Liver (tissue), 9 donors: Measurements from ENCODE around the gene DSEL. TPM values are rescaled to one million over a fixed set of nuclear protein-coding genes. Genes with fewer than 3 reads are reported as not detected.

Experiments
- DNase-seq: peaks from one replicate; pipeline ENCODE4 v3.0.0-alpha.2; 2017; ENCODE audit warnings: low spot score
- H3K27ac ChIP-seq, 2 donors: one replicate each; pipeline ENCODE4 v1.7.0; 2013; ENCODE audit warnings: inconsistent platforms in 2 of 2, low read length in 2 of 2, control low read depth in 1 of 2, low read depth in 1 of 2, mild to moderate bottlenecking in 1 of 2
- H3K27me3 ChIP-seq, 4 donors: one replicate each; pipeline versions ENCODE4 v1.6.1 to v1.7.0; 2013; ENCODE audit warnings: low read length in 3 of 4, inconsistent platforms in 1 of 4, mild to moderate bottlenecking in 1 of 4, moderate library complexity in 1 of 4; ENCODE audit not compliant: control insufficient read depth in 4 of 4, insufficient read depth in 4 of 4
- H3K36me3 ChIP-seq, 4 donors: one replicate each; pipeline versions ENCODE4 v1.6.1 to v1.7.0; 2013; ENCODE audit warnings: low read length in 3 of 4, mild to moderate bottlenecking in 3 of 4, low read depth in 1 of 4, moderate library complexity in 1 of 4; ENCODE audit not compliant: control insufficient read depth in 4 of 4, insufficient read depth in 3 of 4
- H3K4me1 ChIP-seq, 4 donors: one replicate each; pipeline versions ENCODE4 v1.6.1 to v1.7.0; 2013; ENCODE audit warnings: low read length in 3 of 4, mild to moderate bottlenecking in 3 of 4, moderate library complexity in 1 of 4; ENCODE audit not compliant: control insufficient read depth in 4 of 4, insufficient read depth in 4 of 4
- H3K4me3 ChIP-seq, 3 donors: one replicate each; pipeline versions ENCODE4 v1.6.1 to v1.7.0; 2013; ENCODE audit warnings: low read length in 3 of 3, control low read depth in 1 of 3, low read depth in 1 of 3, mild to moderate bottlenecking in 1 of 3
- H3K9ac ChIP-seq, 2 donors: one replicate each; pipeline ENCODE4 v1.7.0; 2013; ENCODE audit warnings: low read length in 2 of 2, mild to moderate bottlenecking in 2 of 2, moderate library complexity in 2 of 2, control low read depth in 1 of 2, low read depth in 1 of 2
- H3K9me3 ChIP-seq, 4 donors: one replicate each; pipeline versions ENCODE4 v1.6.1 to v1.7.0; 2013; ENCODE audit warnings: low read length in 3 of 4; ENCODE audit not compliant: control insufficient read depth in 4 of 4
- ATF3 ChIP-seq: IDR thresholded peaks from 2 replicates; pipeline ENCODE4 v1.6.1; 2016; ENCODE audit warnings: antibody characterized with exemption
- EGR1 ChIP-seq, 2 donors: IDR thresholded peaks; 2 replicates each; pipeline ENCODE4 v1.6.1; 2016 to 2018; ENCODE audit warnings: antibody characterized with exemption in 2 of 2, low read depth in 2 of 2
- FOXA1 ChIP-seq: IDR thresholded peaks from 2 replicates; pipeline ENCODE4 v1.6.1; 2016; ENCODE audit warnings: antibody characterized with exemption
- FOXA2 ChIP-seq: IDR thresholded peaks from 2 replicates; pipeline ENCODE4 v1.6.1; 2016; ENCODE audit warnings: antibody characterized with exemption
- GABPA ChIP-seq, 2 donors: IDR thresholded peaks in 1 of 2; conservative IDR thresholded peaks in 1 of 2; 2 replicates each; pipeline ENCODE4 v1.6.1; 2016; ENCODE audit warnings: antibody characterized with exemption in 2 of 2, mild to moderate bottlenecking in 1 of 2, moderate library complexity in 1 of 2
- HNF4A ChIP-seq, 2 donors: conservative IDR thresholded peaks; 2 replicates each; pipeline ENCODE4 v1.6.1; 2016; ENCODE audit warnings: antibody characterized with exemption in 2 of 2, mild to moderate bottlenecking in 2 of 2
- HNF4G ChIP-seq: IDR thresholded peaks from 2 replicates; pipeline ENCODE4 v1.6.1; 2016; ENCODE audit warnings: antibody characterized with exemption
- JUND ChIP-seq, 2 donors: IDR thresholded peaks; 2 replicates each; pipeline ENCODE4 v1.6.1; 2016; ENCODE audit warnings: antibody characterized with exemption in 2 of 2
- NR2F2 ChIP-seq: IDR thresholded peaks from 2 replicates; pipeline ENCODE4 v1.6.1; 2016; ENCODE audit warnings: antibody characterized with exemption
- RAD21 ChIP-seq, 2 donors: IDR thresholded peaks; 2 replicates each; pipeline ENCODE4 v1.6.1; 2016; ENCODE audit warnings: antibody characterized with exemption in 2 of 2, mild to moderate bottlenecking in 2 of 2
- RXRA ChIP-seq, 2 donors: IDR thresholded peaks; 2 replicates each; pipeline ENCODE4 v1.6.1; 2017 to 2018; ENCODE audit warnings: antibody characterized with exemption in 2 of 2, mild to moderate bottlenecking in 1 of 2
- SP1 ChIP-seq: IDR thresholded peaks from 2 replicates; pipeline ENCODE4 v1.6.1; 2018; ENCODE audit warnings: antibody characterized with exemption, mild to moderate bottlenecking
- TAF1 ChIP-seq: conservative IDR thresholded peaks from 2 replicates; pipeline ENCODE4 v1.6.1; 2016; ENCODE audit warnings: antibody characterized with exemption, mild to moderate bottlenecking
- YY1 ChIP-seq: IDR thresholded peaks from 2 replicates; pipeline ENCODE4 v1.6.1; 2016; ENCODE audit warnings: antibody characterized with exemption, mild to moderate bottlenecking
- ZBTB33 ChIP-seq: IDR thresholded peaks from 2 replicates; pipeline ENCODE4 v1.6.1; 2016; ENCODE audit warnings: antibody characterized with exemption
- WGBS: extraction: QIAGEN DNeasy Blood & Tissue Kit; methylation state at CpG from one replicate; pipeline ENCODE4 v1.1.7; 2013; 5-methylcytosine and 5-hydroxymethylcytosine counted together
- polyA plus RNA-seq, 2 donors: library from polyadenylated mRNA; stranded (reverse) in 1 of 2; unstranded in 1 of 2; fragments of 200-250 nt in 1 of 2; fragments of >200 nt in 1 of 2; fragmentation: Nextera tagmentation in 1 of 2; extraction: Ambion mirVana in 1 of 2; gene quantifications; one replicate each; pipeline versions ENCODE4 v1.2.1 to v1.2.3, GENCODE V29; 2013 to 2015
- total RNA-seq, 2 donors: library from RNA; depleted of rRNA; stranded (reverse); fragments of >200 nt; gene quantifications; one replicate each; pipeline ENCODE4 v1.2.3, GENCODE V29; 2014
- TF ChIP-seq, protein P1 (sequence below): IDR thresholded peaks from 2 replicates; pipeline ENCODE4 v1.6.1; 2016; ENCODE audit warnings: antibody characterized with exemption
- TF ChIP-seq, protein P2 (sequence below): IDR thresholded peaks from 2 replicates; pipeline ENCODE4 v1.6.1; 2016; ENCODE audit warnings: antibody characterized with exemption, mild to moderate bottlenecking
- TF ChIP-seq, protein P3 (sequence below): fragments of 150-350 bp; IDR thresholded peaks from 2 replicates; pipeline ENCODE4 v1.5.1; 2017; ENCODE audit warnings: improper control_type of control experiment, low read depth, low read length; ENCODE audit not compliant: missing input control
- donor health status: healthy.
- donor health status: healthy.
- donor health status: healthy.
- donor health status: healthy.
- donor health status: healthy.

The DSEL gene
- total RNA-seq (1 to 10 TPM; 4.8 to 4.9 TPM), polyA plus RNA-seq (1 to 10 TPM; 1.7 to 2.1 TPM)

- H3K4me3 ChIP-seq, result peak within 1 kb of the TSS; percentile 65 to 83 (median 79)
- DNase-seq, result peak; percentile 100
- H3K27ac ChIP-seq, result peak within 1 kb of the TSS; percentile 69 to 76
- H3K4me1 ChIP-seq, result peaks cover 0 to 11% (median 8%) of the 10 kb centered on the region in 4 donors
- TF ChIP-seq, protein P1, sequence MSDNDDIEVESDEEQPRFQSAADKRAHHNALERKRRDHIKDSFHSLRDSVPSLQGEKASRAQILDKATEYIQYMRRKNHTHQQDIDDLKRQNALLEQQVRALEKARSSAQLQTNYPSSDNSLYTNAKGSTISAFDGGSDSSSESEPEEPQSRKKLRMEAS, result no peak
- TF ChIP-seq TAF1 (peak; percentile 53), GABPA (IDR thresholded peaks at IDR 0.05 in 1 of 2, conservative IDR thresholded peaks at IDR 0.05 in 1 of 2) (no peak), SP1 (peak; percentile 50), EGR1 (IDR thresholded peaks at IDR 0.05; ENCODE audit: low read depth in 2 of 2) (peak; percentile 28 to 70), FOXA1 (no peak), ATF3 (no peak), FOXA2 (no peak), HNF4A (conservative IDR thresholded peaks at IDR 0.05) (no peak), HNF4G (no peak), NR2F2 (no peak), YY1 (peak; percentile 34), ZBTB33 (no peak), RXRA (IDR thresholded peaks at IDR 0.05) (no peak), JUND (IDR thresholded peaks at IDR 0.05) (no peak), RAD21 (IDR thresholded peaks at IDR 0.05) (peak; percentile 23 to 44)
- TF ChIP-seq, protein P2, sequence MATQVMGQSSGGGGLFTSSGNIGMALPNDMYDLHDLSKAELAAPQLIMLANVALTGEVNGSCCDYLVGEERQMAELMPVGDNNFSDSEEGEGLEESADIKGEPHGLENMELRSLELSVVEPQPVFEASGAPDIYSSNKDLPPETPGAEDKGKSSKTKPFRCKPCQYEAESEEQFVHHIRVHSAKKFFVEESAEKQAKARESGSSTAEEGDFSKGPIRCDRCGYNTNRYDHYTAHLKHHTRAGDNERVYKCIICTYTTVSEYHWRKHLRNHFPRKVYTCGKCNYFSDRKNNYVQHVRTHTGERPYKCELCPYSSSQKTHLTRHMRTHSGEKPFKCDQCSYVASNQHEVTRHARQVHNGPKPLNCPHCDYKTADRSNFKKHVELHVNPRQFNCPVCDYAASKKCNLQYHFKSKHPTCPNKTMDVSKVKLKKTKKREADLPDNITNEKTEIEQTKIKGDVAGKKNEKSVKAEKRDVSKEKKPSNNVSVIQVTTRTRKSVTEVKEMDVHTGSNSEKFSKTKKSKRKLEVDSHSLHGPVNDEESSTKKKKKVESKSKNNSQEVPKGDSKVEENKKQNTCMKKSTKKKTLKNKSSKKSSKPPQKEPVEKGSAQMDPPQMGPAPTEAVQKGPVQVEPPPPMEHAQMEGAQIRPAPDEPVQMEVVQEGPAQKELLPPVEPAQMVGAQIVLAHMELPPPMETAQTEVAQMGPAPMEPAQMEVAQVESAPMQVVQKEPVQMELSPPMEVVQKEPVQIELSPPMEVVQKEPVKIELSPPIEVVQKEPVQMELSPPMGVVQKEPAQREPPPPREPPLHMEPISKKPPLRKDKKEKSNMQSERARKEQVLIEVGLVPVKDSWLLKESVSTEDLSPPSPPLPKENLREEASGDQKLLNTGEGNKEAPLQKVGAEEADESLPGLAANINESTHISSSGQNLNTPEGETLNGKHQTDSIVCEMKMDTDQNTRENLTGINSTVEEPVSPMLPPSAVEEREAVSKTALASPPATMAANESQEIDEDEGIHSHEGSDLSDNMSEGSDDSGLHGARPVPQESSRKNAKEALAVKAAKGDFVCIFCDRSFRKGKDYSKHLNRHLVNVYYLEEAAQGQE, result peak; percentile 57
- TF ChIP-seq, protein P3, sequence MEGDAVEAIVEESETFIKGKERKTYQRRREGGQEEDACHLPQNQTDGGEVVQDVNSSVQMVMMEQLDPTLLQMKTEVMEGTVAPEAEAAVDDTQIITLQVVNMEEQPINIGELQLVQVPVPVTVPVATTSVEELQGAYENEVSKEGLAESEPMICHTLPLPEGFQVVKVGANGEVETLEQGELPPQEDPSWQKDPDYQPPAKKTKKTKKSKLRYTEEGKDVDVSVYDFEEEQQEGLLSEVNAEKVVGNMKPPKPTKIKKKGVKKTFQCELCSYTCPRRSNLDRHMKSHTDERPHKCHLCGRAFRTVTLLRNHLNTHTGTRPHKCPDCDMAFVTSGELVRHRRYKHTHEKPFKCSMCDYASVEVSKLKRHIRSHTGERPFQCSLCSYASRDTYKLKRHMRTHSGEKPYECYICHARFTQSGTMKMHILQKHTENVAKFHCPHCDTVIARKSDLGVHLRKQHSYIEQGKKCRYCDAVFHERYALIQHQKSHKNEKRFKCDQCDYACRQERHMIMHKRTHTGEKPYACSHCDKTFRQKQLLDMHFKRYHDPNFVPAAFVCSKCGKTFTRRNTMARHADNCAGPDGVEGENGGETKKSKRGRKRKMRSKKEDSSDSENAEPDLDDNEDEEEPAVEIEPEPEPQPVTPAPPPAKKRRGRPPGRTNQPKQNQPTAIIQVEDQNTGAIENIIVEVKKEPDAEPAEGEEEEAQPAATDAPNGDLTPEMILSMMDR, result no peak
- H3K9me3 ChIP-seq, result no peaks in the 10 kb centered on the region
- no peaks in the 10 kb centered on the region for H3K27me3 ChIP-seq
- H3K9ac ChIP-seq, result peak within 1 kb of the TSS; percentile 34 to 93
- WGBS, result under 1% methylated on average over 79 of the region's 79 CpGs
- peaks cover 0 to 2% (median 0%) of the 10 kb centered on the region in 4 donors for H3K36me3 ChIP-seq
Observed at GRCh38 chr18:67516539-67517443, at the start of gene DSEL. DSEL (minus strand) TSS chr18:67516720; CDS start chr18:67514608, 2,112 bp downstream.
